BJ (cell line): Measurements from ENCODE around the gene PRKCE. TPM values are rescaled to one million over a fixed set of nuclear protein-coding genes. Genes with fewer than 3 reads are reported as not detected.

Experiments used
- CTCF ChIA-PET: fragments of 350-600 bp; formaldehyde crosslinking; extraction: SDS; loops from one replicate; lab custom pipeline; 2021; ENCODE audit warnings: antibody characterized with exemption, inconsistent platforms; lab: Yijun Ruan, JAX
- POLR2A ChIA-PET: fragments of 300-600 bp; sonication (Branson Sonifier 250); formaldehyde crosslinking; extraction: SDS; loops from one replicate; lab custom pipeline; 2021; ENCODE audit warnings: antibody characterized with exemption; lab: Charles Lee
- DNase-seq: peaks from one replicate; pipeline ENCODE4 v3.0.0-alpha.2; 2011; ENCODE audit warnings: low read depth
- H3K27me3 ChIP-seq: 2 replicates; pipeline ENCODE4 v1.6.0; 2011; ENCODE audit warnings: low read length; ENCODE audit not compliant: control insufficient read depth, insufficient read depth
- H3K36me3 ChIP-seq: 2 replicates; pipeline ENCODE4 v1.5.1; 2011; ENCODE audit warnings: low read length; ENCODE audit not compliant: control insufficient read depth, insufficient read depth
- H3K4me3 ChIP-seq: 2 replicates; pipeline ENCODE4 v1.5.1; 2011; ENCODE audit warnings: low read depth, mild to moderate bottlenecking, control low read depth, low read length
- CTCF ChIP-seq: IDR thresholded peaks from 2 replicates; pipeline ENCODE4 v1.5.1; 2011; ENCODE audit warnings: low read depth, mild to moderate bottlenecking, control low read depth, inconsistent platforms, low read length, moderate library complexity; ENCODE audit not compliant: insufficient read depth
- polyA plus RNA-seq: library from polyadenylated mRNA; depleted of rRNA; stranded (reverse); fragments of >200 nt; gene quantifications from 2 replicates; pipeline ENCODE4 v1.2.3, GENCODE V29; 2011

The PRKCE gene
- polyA plus RNA-seq, 1 experiment: 19.7 TPM

GRCh38 chr2:46150445-46150955 lies 499.0 kb downstream of the PRKCE start:
- Histone ChIP-seq H3K27me3 (no peaks in the 10 kb centered on the region), H3K4me3 (no peak overlapping the region), H3K36me3 (no peaks in the 10 kb centered on the region)
- DNase-seq: no peak
- CTCF ChIA-PET: interaction anchor here (0.7 to 1.4 kb wide), 3 partner anchors 12 to 22 kb away, joined by 3 to 5 read pairs (median 4); no protein-coding TSS in a partner anchor
- POLR2A ChIA-PET: no interaction called here
- no peak for TF ChIP-seq CTCF

GRCh38 chr2:46151577-46151976 lies 500.1 kb downstream of the PRKCE start:
- Histone ChIP-seq H3K27me3 (no peaks in the 10 kb centered on the region), H3K36me3 (no peaks in the 10 kb centered on the region), H3K4me3 (no peak overlapping the region)
- DNase-seq: no peak
- TF ChIP-seq CTCF: no peak
- ChIA-PET CTCF (interaction anchor here (0.6 to 1.4 kb wide), 2 partner anchors 13 to 67 kb away, joined by 3 to 5 read pairs; no protein-coding TSS in a partner anchor), POLR2A (interaction anchor here (0.6 kb wide), 1 partner anchor 29 kb away, joined by 5 read pairs; no protein-coding TSS in a partner anchor)

- Histone ChIP-seq H3K36me3 (no peaks in the 10 kb centered on the region), H3K27me3 (no peaks in the 10 kb centered on the region), H3K4me3 (no peak overlapping the region)
- no peak for TF ChIP-seq CTCF
- CTCF ChIA-PET: no interaction called here
- POLR2A ChIA-PET: no interaction called here
- no peak for DNase-seq
Measured at GRCh38 chr2:46153996-46154753, 502.7 kb downstream of the PRKCE start.

GRCh38 chr2:46157072-46157965 lies 505.8 kb downstream of the PRKCE start:
- CTCF ChIA-PET: no interaction called here
- peaks cover 2% of the 10 kb centered on the region; the same call in 1 of the 2 replicates for H3K36me3 ChIP-seq
- no peaks in the 10 kb centered on the region for H3K27me3 ChIP-seq
- no peak overlapping the region for H3K4me3 ChIP-seq
- POLR2A ChIA-PET: no interaction called here
- no peak for DNase-seq
- no peak for TF ChIP-seq CTCF

GRCh38 chr2:46157966-46158310 lies 506.5 kb downstream of the PRKCE start:
- ChIA-PET CTCF (no interaction called here), POLR2A (no interaction called here)
- no peak for TF ChIP-seq CTCF
- no peaks in the 10 kb centered on the region for H3K27me3 ChIP-seq
- no peak overlapping the region for H3K4me3 ChIP-seq
- DNase-seq: no peak
- H3K36me3 ChIP-seq: peaks cover 2% of the 10 kb centered on the region; the same call in 1 of the 2 replicates
